GM21717 (cell line): Measurements from ENCODE around the gene RGMA.
A peak's percentile ranks its signal among the peaks of the same experiment; 100 is the strongest.

Experiments
- ATAC-seq: cut with Tn5 transposase; IDR thresholded peaks from one replicate; pipeline ENCODE4 v1.9.1; 2021; ENCODE audit warnings: mild to moderate bottlenecking, moderate library complexity; ENCODE audit not compliant: unreplicated experiment

RGMA gene

DNA sequence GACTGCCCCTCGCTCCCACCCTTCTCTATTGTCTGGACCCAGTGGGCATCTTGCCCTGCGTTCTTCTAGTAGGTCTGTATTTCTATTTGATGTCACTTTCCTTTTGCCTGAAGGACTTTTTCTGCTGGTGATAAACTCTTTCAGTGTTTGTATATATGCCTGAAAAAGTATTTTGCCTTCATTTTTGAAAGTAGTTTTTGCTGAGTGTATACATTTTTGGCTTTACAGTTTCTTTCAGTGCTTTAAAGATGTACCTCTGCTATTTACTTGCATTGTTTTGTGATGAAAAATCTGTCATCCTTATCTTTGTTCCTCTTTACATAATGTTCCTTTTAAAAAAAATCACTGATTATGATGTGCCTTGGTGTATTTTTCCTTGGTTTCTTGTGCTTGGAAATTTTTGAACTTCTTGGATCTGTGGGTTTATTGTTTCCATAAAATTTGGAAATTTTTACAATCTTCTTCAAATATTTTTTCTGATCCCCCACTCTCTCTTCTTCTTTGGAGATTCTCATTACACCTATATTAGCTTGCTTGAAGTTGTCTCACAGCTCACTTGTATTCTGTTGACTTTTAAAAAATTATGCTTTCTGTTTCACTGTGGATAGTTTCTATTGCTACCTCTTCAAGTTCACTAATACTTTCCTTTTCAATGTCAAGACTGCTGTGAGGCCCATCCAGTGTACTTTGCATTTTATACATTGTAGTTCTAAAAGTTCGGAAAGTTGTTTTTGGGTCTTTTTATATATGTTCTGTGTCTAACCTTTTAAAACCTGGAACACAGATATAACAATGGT is 67.8 kb downstream of the RGMA start:
- ATAC-seq: peak; percentile 91

DNA sequence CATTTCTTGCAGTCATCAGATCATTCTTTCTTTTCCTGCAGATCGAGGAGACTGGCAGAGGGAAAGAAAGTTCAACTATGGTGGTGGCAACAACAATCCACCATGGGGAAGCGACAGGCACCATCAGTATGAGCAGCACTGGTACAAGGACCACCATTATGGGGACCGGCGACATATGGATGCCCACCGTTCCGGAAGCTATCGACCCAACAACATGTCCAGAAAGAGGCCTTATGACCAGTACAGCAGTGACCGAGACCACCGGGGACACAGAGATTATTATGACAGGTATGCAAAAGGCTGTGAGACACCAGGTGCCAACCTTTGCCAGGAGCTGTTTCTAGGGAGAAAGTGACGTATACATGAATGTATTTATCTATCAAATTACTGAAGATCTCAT is 69.0 kb downstream of the RGMA start:
- no peak for ATAC-seq

DNA sequence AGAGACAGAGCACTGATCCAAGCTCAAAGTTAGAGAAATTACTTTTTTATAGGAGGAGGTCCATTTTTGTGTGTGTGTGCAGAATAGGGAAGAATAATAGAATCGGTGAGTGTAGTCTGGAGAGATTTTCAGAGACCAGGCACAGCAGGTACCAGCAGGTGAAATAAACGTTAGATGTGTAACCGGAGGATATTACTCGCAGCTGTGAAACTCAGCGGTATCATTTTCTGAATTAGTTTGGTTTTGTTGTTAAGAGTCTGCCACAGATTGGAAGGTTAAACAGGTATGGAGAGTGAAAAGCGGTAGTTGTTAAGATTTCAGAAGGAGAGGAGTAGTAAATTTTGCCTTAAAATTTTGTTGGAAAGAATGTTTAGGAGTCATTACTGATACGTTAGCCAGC is 69.9 kb downstream of the RGMA start:
- no peak for ATAC-seq

DNA sequence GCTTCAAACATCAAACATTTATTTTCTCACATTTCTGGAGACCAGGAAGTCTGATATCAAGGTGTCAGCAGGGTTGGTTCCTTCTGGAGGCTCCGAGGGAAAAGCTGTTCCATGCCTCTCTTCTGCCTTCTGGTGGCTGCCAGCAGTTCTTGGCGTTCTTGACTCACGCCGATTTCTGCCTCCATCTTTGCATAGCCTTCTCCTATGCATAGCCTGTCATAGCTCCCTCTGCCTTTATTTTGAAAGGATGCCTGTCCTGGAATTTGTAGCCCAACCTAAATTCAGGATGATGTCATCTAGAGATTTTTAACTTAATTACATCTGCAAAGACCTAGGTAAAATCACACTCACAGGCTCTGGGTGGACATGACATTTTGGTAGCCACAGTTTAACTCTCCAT is 70.4 kb downstream of the RGMA start:
- ATAC-seq: no peak

DNA sequence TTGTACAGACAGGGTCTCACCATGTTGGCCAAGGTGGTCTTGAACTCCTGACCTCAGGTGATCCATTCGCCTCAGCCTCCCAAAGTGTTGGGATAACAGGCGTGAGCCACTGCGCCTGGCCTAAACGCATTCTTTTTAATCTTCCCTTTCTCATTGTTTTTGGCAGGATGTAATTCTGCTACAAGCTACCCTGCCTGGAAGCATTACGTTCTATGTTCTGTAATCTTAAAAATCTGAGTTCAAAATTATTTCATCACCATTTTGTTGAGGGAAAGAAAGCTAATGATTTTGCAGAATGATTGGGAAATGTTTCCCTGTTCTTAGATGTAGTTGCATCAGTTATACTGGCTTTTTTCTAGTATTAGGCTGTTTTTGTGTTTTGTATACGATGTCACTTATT is 71.5 kb downstream of the RGMA start:
- ATAC-seq: no peak

DNA sequence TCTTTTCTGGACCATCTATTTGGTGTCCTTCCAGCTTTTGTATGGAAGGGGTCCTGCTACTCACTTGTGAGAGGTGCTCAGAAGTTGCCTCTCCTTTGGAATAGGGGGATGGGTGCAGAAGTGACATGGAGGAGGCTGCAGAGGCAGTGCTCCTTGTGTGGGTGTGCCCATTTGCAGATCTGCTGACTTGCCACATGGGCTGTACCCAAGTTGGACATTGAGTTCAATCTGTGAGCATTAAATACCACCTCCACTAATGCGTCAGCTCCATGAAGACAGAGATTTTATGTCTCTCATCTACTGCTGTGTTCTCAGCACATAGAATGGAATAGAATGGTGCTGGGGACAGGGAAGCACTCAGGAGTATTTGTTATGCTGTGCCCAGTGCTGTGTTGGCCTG is 76.2 kb downstream of the RGMA start:
- ATAC-seq: no peak

DNA sequence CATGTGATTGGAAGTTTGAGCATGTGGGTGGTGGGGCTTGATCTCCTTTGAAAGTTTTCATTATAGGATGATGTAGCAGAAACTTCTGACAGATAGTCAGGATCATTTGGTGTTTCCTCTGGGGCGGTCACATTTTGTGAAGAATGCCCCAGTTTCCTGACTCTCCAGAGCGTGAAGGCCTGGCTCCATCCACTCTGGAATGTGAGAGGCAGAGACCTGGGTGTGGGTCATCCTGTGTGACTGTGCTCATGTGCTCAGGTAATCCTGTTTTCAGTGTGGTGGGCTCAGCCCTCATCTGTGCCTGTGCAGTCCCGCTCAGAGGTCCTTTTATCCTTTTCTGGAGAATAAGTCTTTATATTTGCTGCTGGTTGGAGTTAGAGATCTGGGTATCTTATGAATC is 81.0 kb downstream of the RGMA start:
- no peak for ATAC-seq

DNA sequence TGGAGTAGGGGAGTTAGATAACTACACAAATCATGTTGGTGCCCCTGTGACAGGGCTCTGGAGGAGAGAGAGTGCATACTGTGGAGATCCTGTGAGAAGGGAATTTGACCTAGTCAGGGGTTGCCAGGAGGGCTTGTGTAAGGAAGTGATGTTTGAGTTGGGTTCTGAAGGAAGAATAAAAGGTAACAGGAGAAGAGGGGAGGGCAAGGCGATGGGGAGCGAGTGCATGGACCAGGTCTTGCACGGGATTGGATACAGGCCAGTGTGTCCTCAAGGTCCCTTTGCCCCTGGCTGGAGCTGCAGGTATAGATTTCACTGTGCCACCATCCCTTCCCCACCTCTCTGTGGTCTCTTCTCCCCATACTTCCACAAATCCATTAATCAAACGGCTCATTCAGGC is 83.9 kb downstream of the RGMA start:
- ATAC-seq: no peak

DNA sequence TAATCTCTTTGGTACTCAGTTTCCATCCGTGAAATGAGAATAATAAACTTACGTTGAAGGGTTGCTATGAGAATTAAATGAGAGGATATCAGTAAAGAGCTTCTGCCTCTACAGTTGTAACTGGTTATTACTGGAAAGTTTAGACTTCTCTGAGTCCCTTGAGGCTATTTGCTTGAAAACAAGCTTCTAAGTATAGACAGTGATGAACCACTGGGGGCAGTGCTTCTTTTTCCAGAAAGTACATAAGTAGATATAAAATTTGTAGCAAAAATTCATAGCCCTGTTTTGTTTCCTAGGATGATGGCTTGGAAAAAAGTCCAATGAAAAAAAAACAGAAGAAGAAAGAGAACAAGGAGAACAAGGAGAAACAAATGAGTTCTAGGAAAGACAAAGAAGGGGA is 87.1 kb downstream of the RGMA start:
- no peak for ATAC-seq

DNA sequence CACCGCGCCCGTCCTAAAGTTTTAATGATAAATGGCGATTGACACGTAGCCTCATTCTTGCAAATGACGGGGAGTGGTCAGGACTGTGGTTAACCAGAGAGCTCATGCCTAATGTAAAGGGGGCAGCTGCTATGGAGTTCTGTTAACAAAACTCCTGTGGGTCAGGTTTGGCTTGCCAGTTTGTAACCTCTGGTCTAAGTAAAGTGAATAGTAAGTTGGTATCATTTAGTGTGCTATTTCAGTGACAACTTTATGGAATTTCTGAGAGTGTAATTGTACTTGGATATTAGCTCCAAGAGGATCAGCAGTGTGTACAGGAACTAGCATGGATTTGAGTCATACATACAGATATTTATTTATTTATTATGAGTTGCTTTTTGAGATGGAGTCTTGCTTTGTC is 87.9 kb downstream of the RGMA start:
- ATAC-seq: no peak

DNA sequence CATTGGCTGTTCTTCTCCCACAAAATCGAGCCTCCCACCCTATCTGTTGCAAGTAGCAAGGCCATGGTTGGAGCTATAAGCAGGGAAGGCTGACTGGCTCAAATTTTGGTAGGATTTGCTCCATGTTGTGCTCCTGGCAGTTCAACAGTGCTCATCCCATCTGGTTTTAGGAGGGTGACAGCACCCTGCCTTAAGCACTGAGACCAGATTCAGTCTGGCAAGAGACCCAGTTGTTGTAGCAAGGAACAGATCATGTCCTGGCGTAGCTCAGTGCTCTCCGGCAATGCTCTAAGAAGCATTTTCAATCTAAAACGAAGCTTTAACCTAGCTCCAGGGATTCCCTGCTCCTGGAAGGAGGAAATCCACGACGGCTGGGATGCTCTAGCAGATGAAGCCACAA is 91.2 kb downstream of the RGMA start:
- ATAC-seq: no peak

DNA sequence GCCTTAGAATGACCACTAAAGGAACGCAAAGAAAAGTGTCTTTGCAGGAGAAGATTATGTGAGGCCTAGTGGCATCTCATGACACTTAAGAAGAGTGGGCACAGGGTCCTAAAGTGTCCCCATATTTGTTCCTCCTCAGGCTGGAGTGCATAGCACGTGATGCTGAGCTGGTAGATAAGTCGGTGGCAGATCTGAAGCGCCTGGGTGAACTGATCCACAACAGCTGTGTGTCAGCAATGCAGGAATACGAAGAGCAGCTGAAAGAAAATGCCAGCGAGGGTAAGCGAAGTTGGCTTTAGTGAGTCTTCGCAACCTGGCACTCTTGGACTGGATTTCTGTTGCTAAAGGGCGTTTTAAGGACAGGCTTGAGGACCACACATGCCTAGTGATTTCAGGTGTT is 96.3 kb downstream of the RGMA start:
- no peak for ATAC-seq

DNA sequence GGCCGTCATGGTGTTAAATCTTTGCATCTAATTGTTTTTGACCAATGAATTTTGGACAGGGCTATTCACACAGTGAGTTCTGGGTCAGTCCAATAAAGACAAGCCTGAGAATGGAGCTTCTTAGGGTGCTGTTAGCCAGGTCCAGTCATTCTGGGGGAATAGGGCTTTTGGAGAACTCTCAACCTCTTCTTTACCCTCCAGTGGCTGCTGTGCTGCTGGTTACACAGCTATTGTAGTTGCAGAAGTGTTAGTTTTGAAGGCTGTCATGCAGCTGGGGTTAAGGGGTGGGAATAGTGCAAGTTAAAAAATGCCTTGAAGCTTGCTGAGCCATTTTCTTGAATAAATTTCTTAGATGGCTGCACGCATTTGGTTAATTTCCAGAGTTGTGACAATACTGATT is 99.0 kb downstream of the RGMA start:
- no peak for ATAC-seq

DNA sequence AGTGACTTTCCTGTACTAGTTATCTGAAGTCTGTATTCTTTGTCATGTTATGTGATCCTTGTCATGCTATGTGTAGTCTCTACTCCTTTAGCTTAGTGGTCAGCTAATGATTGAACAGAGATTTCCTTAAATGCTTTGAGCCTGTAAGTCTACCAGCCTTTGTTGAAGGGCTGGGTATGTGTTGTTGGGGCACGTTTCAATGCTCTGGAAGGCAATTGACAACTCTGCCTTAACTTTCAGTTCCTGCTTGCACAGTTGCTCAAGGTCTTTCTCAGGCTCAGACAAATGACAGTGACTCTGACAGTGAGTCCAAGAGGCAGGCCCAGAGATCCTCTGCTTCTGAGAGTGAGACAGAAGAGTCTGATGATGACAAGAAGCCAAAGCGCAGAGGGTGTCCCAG is 99.5 kb downstream of the RGMA start:
- no peak for ATAC-seq
